Esophagus squamous epithelium (tissue), 4 donors: Measurements from ENCODE around the gene DDA1.

ENCODE experiments used
- POLR2A ChIP-seq, 4 donors: fragments of 450-650 bp; IDR thresholded peaks; one replicate each; pipeline ENCODE4 v1.6.1; 2017; ENCODE audit warnings: antibody characterized with exemption in 4 of 4, mild to moderate bottlenecking in 4 of 4, moderate library complexity in 3 of 4
- TF ChIP-seq, protein P1 (sequence below), 6 experiments: fragments of 450-650 bp in 4 of 6; fragments of 200-600 bp in 2 of 6; sonication (generic) in 2 of 6; IDR thresholded peaks; one replicate each; pipeline ENCODE4 v1.5.1; 2016 to 2019; ENCODE audit warnings: antibody characterized with exemption in 6 of 6, mild to moderate bottlenecking in 4 of 6, moderate library complexity in 4 of 6

DNA sequence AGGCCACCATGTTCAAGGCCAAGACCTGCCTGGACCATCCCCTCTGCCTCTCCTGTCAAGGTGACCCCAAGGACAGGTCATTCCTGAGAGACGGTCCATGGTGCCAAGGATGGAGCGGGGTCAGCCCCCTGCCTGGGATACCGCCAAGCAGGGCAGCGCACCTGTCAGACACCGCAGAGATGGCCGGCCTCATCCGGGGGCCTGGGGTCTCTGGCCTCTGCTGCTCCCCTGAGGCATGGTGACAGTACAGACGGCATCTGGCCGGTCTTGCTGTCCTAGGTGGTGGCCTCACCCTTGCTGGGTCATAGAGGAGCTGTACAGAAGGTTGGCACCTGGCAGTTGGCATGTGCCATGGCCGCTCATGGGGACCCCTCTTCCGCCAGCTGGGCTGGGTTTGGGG lies 11.1 kb downstream of the DDA1 start:
- TF ChIP-seq, protein P1, sequence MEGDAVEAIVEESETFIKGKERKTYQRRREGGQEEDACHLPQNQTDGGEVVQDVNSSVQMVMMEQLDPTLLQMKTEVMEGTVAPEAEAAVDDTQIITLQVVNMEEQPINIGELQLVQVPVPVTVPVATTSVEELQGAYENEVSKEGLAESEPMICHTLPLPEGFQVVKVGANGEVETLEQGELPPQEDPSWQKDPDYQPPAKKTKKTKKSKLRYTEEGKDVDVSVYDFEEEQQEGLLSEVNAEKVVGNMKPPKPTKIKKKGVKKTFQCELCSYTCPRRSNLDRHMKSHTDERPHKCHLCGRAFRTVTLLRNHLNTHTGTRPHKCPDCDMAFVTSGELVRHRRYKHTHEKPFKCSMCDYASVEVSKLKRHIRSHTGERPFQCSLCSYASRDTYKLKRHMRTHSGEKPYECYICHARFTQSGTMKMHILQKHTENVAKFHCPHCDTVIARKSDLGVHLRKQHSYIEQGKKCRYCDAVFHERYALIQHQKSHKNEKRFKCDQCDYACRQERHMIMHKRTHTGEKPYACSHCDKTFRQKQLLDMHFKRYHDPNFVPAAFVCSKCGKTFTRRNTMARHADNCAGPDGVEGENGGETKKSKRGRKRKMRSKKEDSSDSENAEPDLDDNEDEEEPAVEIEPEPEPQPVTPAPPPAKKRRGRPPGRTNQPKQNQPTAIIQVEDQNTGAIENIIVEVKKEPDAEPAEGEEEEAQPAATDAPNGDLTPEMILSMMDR (IDR thresholded peaks at IDR 0.05) = no peak
- no peak for TF ChIP-seq POLR2A (IDR thresholded peaks at IDR 0.05)
